ENCODE results near the gene GNAI1.
"Not testable (repeated sequence)": the region's sequence is repeated elsewhere in the genome, so short reads cannot be mapped to it uniquely, and the experiment has no call there.

Gene GNAI1

GRCh38 chr7:80133361-80134114 lies 1.1 kb upstream of the GNAI1 start:
- no peak for DNase-seq

GRCh38 chr7:80134115-80134535 lies 506 bp upstream of the GNAI1 start:
- DNase-seq: no peak

GRCh38 chr7:80135309-80136104 lies 876 bp downstream of the GNAI1 start:
- DNase-seq: peak; percentile 49

GRCh38 chr7:80136261-80137055 lies 1.8 kb downstream of the GNAI1 start:
- no peak for DNase-seq

- DNase-seq: no peak
These were observed 2.8 kb downstream of the GNAI1 start for GRCh38 chr7:80137410-80137809.

GRCh38 chr7:80139236-80139635 lies 4.6 kb downstream of the GNAI1 start:
- DNase-seq: no peak

GRCh38 chr7:80140388-80140787 lies 5.8 kb downstream of the GNAI1 start:
- no peak for DNase-seq

GRCh38 chr7:80141376-80141775 lies 6.7 kb downstream of the GNAI1 start:
- DNase-seq: no peak

GRCh38 chr7:80142853-80143580 lies 8.4 kb downstream of the GNAI1 start:
- DNase-seq: no peak

GRCh38 chr7:80145780-80146422 lies 11.3 kb downstream of the GNAI1 start:
- DNase-seq: peak; percentile 52

GRCh38 chr7:80146545-80147182 lies 12.0 kb downstream of the GNAI1 start:
- DNase-seq: no peak

- no peak for DNase-seq
These were observed 13.1 kb downstream of the GNAI1 start for GRCh38 chr7:80147543-80148391.

GRCh38 chr7:80150611-80151273 lies 16.1 kb downstream of the GNAI1 start:
- no peak for DNase-seq

GRCh38 chr7:80151274-80151665 lies 16.6 kb downstream of the GNAI1 start:
- DNase-seq: no peak

GRCh38 chr7:80153446-80153845 lies 18.8 kb downstream of the GNAI1 start:
- no peak for DNase-seq

- no peak for DNase-seq
These were observed 20.2 kb downstream of the GNAI1 start for GRCh38 chr7:80154656-80155333.

- no peak for DNase-seq
These were observed 20.7 kb downstream of the GNAI1 start for GRCh38 chr7:80155374-80155773.

GRCh38 chr7:80157770-80158169 lies 23.1 kb downstream of the GNAI1 start:
- DNase-seq: not testable (repeated sequence)

- DNase-seq: no peak
These were observed 25.2 kb downstream of the GNAI1 start for GRCh38 chr7:80159802-80160201.

Data from left hindlimb (tissue), 1 donor.